IMR-90 (cell line): ENCODE measurements around the gene CHMP6. TPM values are rescaled to one million over a fixed set of nuclear protein-coding genes. Genes with fewer than 3 reads are reported as not detected.

ENCODE experiments used
- ATAC-seq: fragments of 200-7000 bp; cut with Tn5 transposase; 2 replicates; pipeline ENCODE4 v1.9.1; 2020; ENCODE audit warnings: low read depth, mild to moderate bottlenecking, moderate library complexity
- BruUV-seq: library from RNA; stranded (reverse); fragments of 400-500 nt; replicated peaks from 2 replicates; lab custom pipeline; 2021; lab: Mats Ljungman, UMichigan
- CTCF ChIA-PET: fragments of 300-600 bp; formaldehyde crosslinking; extraction: SDS; loops from one replicate; lab custom pipeline; 2021; ENCODE audit warnings: antibody characterized with exemption; lab: Yijun Ruan, JAX
- POLR2A ChIA-PET: fragments of 300-600 bp; sonication (Branson Sonifier 250); formaldehyde crosslinking; loops from one replicate; lab custom pipeline; 2022; ENCODE audit warnings: antibody characterized with exemption; ENCODE audit not compliant: unreplicated experiment; lab: Charles Lee
- DNase-seq: peaks from one replicate; pipeline ENCODE4 v3.0.0; 2013
- H2AFZ ChIP-seq: replicated peaks from 2 replicates; pipeline ENCODE3; 2013; ENCODE audit warnings: low read length, mild to moderate bottlenecking; ENCODE audit not compliant: poor library complexity
- H2AK5ac ChIP-seq: 2 replicates; pipeline ENCODE4 v1.6.1; 2013; ENCODE audit warnings: low read depth, low read length, inconsistent platforms
- H2AK9ac ChIP-seq: replicated peaks from 2 replicates; pipeline ENCODE3; 2013; ENCODE audit warnings: mild to moderate bottlenecking, low read depth, low read length, moderate library complexity; ENCODE audit not compliant: poor library complexity
- H2BK120ac ChIP-seq: 2 replicates; pipeline ENCODE4 v1.6.1; 2013; ENCODE audit warnings: low read depth, low read length, inconsistent platforms
- H2BK15ac ChIP-seq: 3 replicates; pipeline ENCODE4 v1.6.1; 2013; ENCODE audit warnings: low read depth, low read length, inconsistent platforms
- H2BK20ac ChIP-seq: 2 replicates; pipeline ENCODE4 v1.6.1; 2013; ENCODE audit warnings: low read depth, mild to moderate bottlenecking, inconsistent platforms, low read length, moderate library complexity
- H2BK5ac ChIP-seq: 2 replicates; pipeline ENCODE4 v1.6.1; 2013; ENCODE audit warnings: mild to moderate bottlenecking, low read depth, low read length, inconsistent platforms; ENCODE audit not compliant: poor library complexity, severe bottlenecking
- H3K14ac ChIP-seq: replicated peaks from 2 replicates; pipeline ENCODE4 v1.6.1; 2013; ENCODE audit warnings: low read depth, low read length, inconsistent platforms
- H3K18ac ChIP-seq: 2 replicates; pipeline ENCODE4 v1.6.1; 2013; ENCODE audit warnings: low read depth, low read length, control low read depth
- H3K23ac ChIP-seq: 2 replicates; pipeline ENCODE4 v1.6.1; 2013; ENCODE audit warnings: low read depth, low read length, inconsistent platforms
- H3K27ac ChIP-seq: 2 replicates; pipeline ENCODE4 v1.5.1; 2013; ENCODE audit warnings: mild to moderate bottlenecking, control low read depth, low read length; ENCODE audit not compliant: insufficient read depth
- H3K27me3 ChIP-seq: 2 replicates; pipeline ENCODE4 v1.6.1; 2013; ENCODE audit warnings: low read length; ENCODE audit not compliant: control insufficient read depth, insufficient read depth
- H3K36me3 ChIP-seq: 2 replicates; pipeline ENCODE4 v1.6.1; 2013; ENCODE audit warnings: low read length, mixed read lengths; ENCODE audit not compliant: control insufficient read depth, insufficient read depth
- H3K4ac ChIP-seq: 2 replicates; pipeline ENCODE4 v1.6.1; 2013; ENCODE audit warnings: low read depth, low read length, inconsistent platforms
- H3K4me1 ChIP-seq: 2 replicates; pipeline ENCODE4 v1.6.1; 2013; ENCODE audit warnings: low read length, mixed read lengths; ENCODE audit not compliant: control insufficient read depth, insufficient read depth
- H3K4me2 ChIP-seq: 2 replicates; pipeline ENCODE4 v1.6.1; 2013; ENCODE audit warnings: low read depth, mild to moderate bottlenecking, control low read depth, low read length, moderate library complexity
- H3K4me3 ChIP-seq: 2 replicates; pipeline ENCODE4 v1.5.1; 2013; ENCODE audit warnings: low read depth, mild to moderate bottlenecking, control low read depth, low read length, moderate library complexity; ENCODE audit not compliant: insufficient read depth
- H3K56ac ChIP-seq: 2 replicates; pipeline ENCODE4 v1.6.1; 2013; ENCODE audit warnings: low read length, inconsistent platforms; ENCODE audit not compliant: insufficient read depth; ENCODE audit errors: extremely low read depth
- H3K79me1 ChIP-seq, 2 experiments: 2 replicates each; pipeline ENCODE4 v1.6.1; 2013; ENCODE audit warnings: low read length in 2 of 2, inconsistent platforms in 1 of 2, low read depth in 1 of 2
- H3K9ac ChIP-seq: 2 replicates; pipeline ENCODE4 v1.6.1; 2013; ENCODE audit warnings: low read depth, low read length, control low read depth
- H3K9me1 ChIP-seq: 2 replicates; pipeline ENCODE4 v1.6.1; 2013; ENCODE audit warnings: low read length, inconsistent platforms; ENCODE audit not compliant: insufficient read depth
- H3K9me3 ChIP-seq: 2 replicates; pipeline ENCODE4 v1.6.1; 2013; ENCODE audit warnings: low read length; ENCODE audit not compliant: control insufficient read depth, insufficient read depth
- H4K20me1 ChIP-seq: 2 replicates; pipeline ENCODE4 v1.6.1; 2013; ENCODE audit warnings: low read length, inconsistent platforms; ENCODE audit not compliant: insufficient read depth
- H4K5ac ChIP-seq: 2 replicates; pipeline ENCODE4 v1.6.1; 2013; ENCODE audit warnings: mild to moderate bottlenecking, low read depth, low read length, control low read depth
- H4K8ac ChIP-seq, 2 experiments: 2 replicates each; pipeline ENCODE4 v1.6.1; 2013; ENCODE audit warnings: low read depth in 2 of 2, low read length in 2 of 2, control low read depth in 1 of 2, inconsistent platforms in 1 of 2
- H4K91ac ChIP-seq: 2 replicates; pipeline ENCODE4 v1.6.1; 2013; ENCODE audit warnings: low read depth, low read length, inconsistent platforms; ENCODE audit not compliant: insufficient read depth
- BHLHE40 ChIP-seq: fragments of 150-350 bp; IDR thresholded peaks from 2 replicates; pipeline ENCODE4 v1.6.1; 2016; ENCODE audit warnings: mild to moderate bottlenecking, low read depth, low read length
- CEBPB ChIP-seq: IDR thresholded peaks from 2 replicates; pipeline ENCODE4 v1.6.1; 2012; ENCODE audit warnings: low read depth, low read length, improper control_type of control experiment
- CHD1 ChIP-seq: IDR thresholded peaks from 2 replicates; pipeline ENCODE4 v1.6.1; 2012; ENCODE audit warnings: low read depth, low read length, improper control_type of control experiment
- CTCF ChIP-seq: conservative IDR thresholded peaks from 2 replicates; pipeline ENCODE4 v1.5.1; 2012; ENCODE audit warnings: mild to moderate bottlenecking, low read depth, low read length, improper control_type of control experiment
- FOS ChIP-seq: fragments of 150-350 bp; IDR thresholded peaks from 2 replicates; pipeline ENCODE4 v1.6.1; 2016; ENCODE audit warnings: low read depth, low read length
- MAFK ChIP-seq: IDR thresholded peaks from 2 replicates; pipeline ENCODE4 v1.6.1; 2012; ENCODE audit warnings: low read depth, low read length, improper control_type of control experiment
- MAZ ChIP-seq: IDR thresholded peaks from 2 replicates; pipeline ENCODE4 v1.6.1; 2012; ENCODE audit warnings: low read depth, mild to moderate bottlenecking, low read length, improper control_type of control experiment, moderate library complexity, borderline replicate concordance
- POLR2A ChIP-seq: IDR thresholded peaks from 2 replicates; pipeline ENCODE4 v1.6.1; 2012; ENCODE audit warnings: mild to moderate bottlenecking, low read depth, low read length
- RAD21 ChIP-seq: IDR thresholded peaks from 2 replicates; pipeline ENCODE4 v1.6.1; 2012; ENCODE audit warnings: low read length, improper control_type of control experiment
- RCOR1 ChIP-seq: IDR thresholded peaks from 2 replicates; pipeline ENCODE4 v1.6.1; 2012; ENCODE audit warnings: mild to moderate bottlenecking, low read length, improper control_type of control experiment; ENCODE audit not compliant: insufficient replicate concordance
- SMC3 ChIP-seq: fragments of 150-350 bp; IDR thresholded peaks from 2 replicates; pipeline ENCODE4 v1.6.1; 2016; ENCODE audit warnings: low read depth, mild to moderate bottlenecking, antibody characterized with exemption, low read length, moderate library complexity
- USF2 ChIP-seq: fragments of 150-350 bp; IDR thresholded peaks from 2 replicates; pipeline ENCODE4 v1.6.1; 2017; ENCODE audit warnings: mild to moderate bottlenecking, antibody characterized with exemption, low read length, low read depth
- WGBS, 2 experiments: methylation state at CpG; one replicate each; pipeline versions ENCODE4 v1.1.5 to v1.1.7; 2013; ENCODE audit warnings: missing lambda C conversion rate in 2 of 2; ENCODE audit not compliant: insufficient read length in 1 of 2; ENCODE audit errors: extremely low coverage in 2 of 2; 5-methylcytosine and 5-hydroxymethylcytosine counted together
- dilution Hi-C: fragments of 300-500 bp; cut with HindIII; formaldehyde crosslinking; loops from one replicate; pipeline ENCODE4 v1.14.3; 2018; ENCODE audit warnings: low sequenced_read_pairs; ENCODE audit not compliant: unreplicated experiment
- in situ Hi-C: fragments of 300-500 bp; cut with MboI; formaldehyde crosslinking; loops from 3 replicates; pipeline ENCODE4 v1.14.3; 2019; ENCODE audit warnings: low sequenced_read_pairs, inconsistent platforms, mixed read lengths
- intact Hi-C: fragments of 100-400 bp; cut with micrococcal nuclease; formaldehyde crosslinking; loops from 2 replicates; pipeline ENCODE4 v1.10.0; 2022
- polyA plus RNA-seq, 3 experiments: library from polyadenylated mRNA; depleted of rRNA; stranded (reverse); fragments of >200 nt; gene quantifications; 2 replicates each; pipeline ENCODE4 v1.2.3, GENCODE V29; 2012; ENCODE audit warnings: low replicate concordance in 1 of 3
- total RNA-seq: library from RNA; depleted of rRNA; stranded (reverse); fragments of >200 nt; gene quantifications from 2 replicates; pipeline ENCODE4 v1.2.3, GENCODE V29; 2012

Gene CHMP6
- total and polyA plus RNA-seq, 2 of the 4 experiments (the other 2 are of a cell fraction): 5.0 to 40.3 TPM

DNA sequence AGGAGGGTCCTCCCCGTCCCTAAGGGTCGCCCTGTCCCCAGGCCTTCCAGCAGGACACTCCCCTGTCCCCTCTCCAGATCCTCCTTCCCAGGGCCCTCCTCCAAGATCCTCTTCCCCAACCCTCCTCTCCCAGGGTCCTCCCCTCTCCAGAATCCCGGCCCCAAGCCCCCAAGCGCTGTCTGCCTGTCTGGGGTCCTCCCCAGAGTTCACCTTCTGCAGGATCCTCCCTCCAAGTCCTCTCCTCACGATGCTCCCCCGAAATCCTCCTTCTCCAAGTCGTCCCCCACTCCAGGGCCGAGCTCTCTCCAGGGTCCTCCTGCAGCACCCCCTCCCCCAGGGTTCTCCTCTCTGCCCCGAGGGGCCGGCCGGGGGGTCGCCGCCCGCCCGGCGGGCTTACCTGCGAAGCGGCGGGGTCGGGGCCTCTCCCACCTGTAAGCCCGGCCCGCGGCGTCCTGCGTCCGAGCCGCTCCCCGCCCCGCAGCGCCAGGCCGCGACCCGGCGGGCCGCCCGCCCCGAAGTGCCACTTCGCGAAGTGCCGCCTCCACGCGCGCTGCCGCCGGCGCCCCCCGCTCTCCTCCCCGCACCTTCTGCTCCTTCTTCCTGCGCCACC is 42.6 kb downstream of the CHMP6 start (continued):
- TF ChIP-seq CEBPB: no peak

DNA sequence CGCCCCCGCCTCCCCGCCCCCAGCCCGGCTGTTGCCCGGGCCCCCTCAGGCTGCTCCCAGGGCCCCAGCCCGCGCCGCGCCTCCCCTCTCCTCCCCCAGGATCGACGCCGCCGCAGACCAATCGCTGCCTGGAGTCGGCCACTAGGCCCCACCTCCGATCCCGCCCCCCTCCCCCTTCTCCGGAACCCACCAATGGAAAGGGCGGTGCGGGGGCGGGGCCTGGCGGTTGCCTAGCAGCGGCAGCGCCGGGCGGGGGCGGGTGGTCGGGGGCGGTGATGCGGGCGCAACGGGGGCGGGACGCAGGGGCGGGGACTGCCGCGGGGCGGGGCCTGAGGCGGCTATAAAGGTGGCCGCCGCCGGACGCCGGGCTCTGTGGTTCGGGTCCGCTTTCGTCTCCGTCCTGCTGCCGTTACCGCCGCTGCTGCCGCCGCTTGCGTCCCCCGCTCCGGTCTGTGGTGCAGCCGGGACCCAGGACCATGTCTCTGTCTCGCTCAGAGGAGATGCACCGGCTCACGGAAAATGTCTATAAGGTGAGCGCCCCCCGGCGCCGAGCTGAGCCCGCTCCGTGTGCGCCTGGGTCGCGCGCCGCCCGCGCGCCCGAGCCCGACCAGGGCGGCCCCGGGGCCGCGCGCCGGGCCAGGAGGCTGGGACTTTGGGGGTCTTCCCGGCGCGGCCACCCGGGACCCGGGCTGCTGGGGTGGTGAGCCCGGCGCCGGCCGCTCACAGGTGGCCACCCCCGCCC is 43.3 kb downstream of the CHMP6 start, which contains the start of gene BAIAP2:
TSS of gene BAIAP2 (plus strand) at position 373 of the 742 bp plus-strand sequence. CDS start at position 477, 104 bp downstream.
- no peak within 1 kb of the TSS for H2BK5ac ChIP-seq
- H3K27me3 ChIP-seq: no peaks in the 10 kb centered on the region
- DNase-seq: peak; percentile 90
- peak within 1 kb of the TSS; percentile 55; the same call in 1 of the 2 replicates for H3K27ac ChIP-seq
- H3K4me2 ChIP-seq: peak within 1 kb of the TSS; percentile 98
- in situ Hi-C loops (loop anchor here (5.0 kb wide), 1 partner anchor 62 kb away; no protein-coding TSS in a partner anchor), dilution Hi-C loops (no loop called here), intact Hi-C loops (loop anchor here (1.0 kb wide), 1 partner anchor 66 kb away; no protein-coding TSS in a partner anchor)
- peak; percentile 93 for ATAC-seq
- no peak within 1 kb of the TSS for H4K91ac ChIP-seq
- H3K9ac ChIP-seq: peak within 1 kb of the TSS; percentile 82
- H3K9me1 ChIP-seq: peaks cover 6% of the 10 kb centered on the region
- H3K14ac ChIP-seq: peak within 1 kb of the TSS; percentile 87
- POLR2A ChIA-PET: no interaction called here
- no peak within 1 kb of the TSS for H2BK15ac ChIP-seq
- H2BK20ac ChIP-seq: no peak within 1 kb of the TSS
- H2AFZ ChIP-seq: peak within 1 kb of the TSS; percentile 92
- H3K4me1 ChIP-seq: peaks cover 7% of the 10 kb centered on the region
- no peak within 1 kb of the TSS for H3K56ac ChIP-seq
- 0% methylated on average over 32 of the region's 92 CpGs; no CpG with 5 or more reads in 1 of the 2 experiments for WGBS, 2 experiments
- peaks cover 7 to 49% of the 10 kb centered on the region in 2 experiments for H3K79me1 ChIP-seq
- H3K9me3 ChIP-seq: no peaks in the 10 kb centered on the region
- peak within 1 kb of the TSS; percentile 48 for H3K4ac ChIP-seq
- H4K5ac ChIP-seq: no peak within 1 kb of the TSS
- BruUV-seq: no TSS peak
- peak within 1 kb of the TSS; percentile 94 for H3K4me3 ChIP-seq
- no peak within 1 kb of the TSS for H2BK120ac ChIP-seq
- no peak within 1 kb of the TSS for H3K18ac ChIP-seq
- peaks cover 31% of the 10 kb centered on the region for H4K20me1 ChIP-seq
- H4K8ac ChIP-seq: no peak within 1 kb of the TSS; a peak in 1 of 4 replicates
- CTCF ChIA-PET: interaction anchor here (0.6 to 1.0 kb wide), 2 partner anchors 9 to 227 kb away, joined by 3 to 4 read pairs; no protein-coding TSS in a partner anchor
- H3K36me3 ChIP-seq: peaks cover 15% of the 10 kb centered on the region; the same call in 1 of the 2 replicates
- peak within 1 kb of the TSS; percentile 86; the same call in 1 of the 2 replicates for H3K23ac ChIP-seq
- peak within 1 kb of the TSS; percentile 49 for H2AK5ac ChIP-seq
- peak within 1 kb of the TSS; percentile 91 for H2AK9ac ChIP-seq
- no peak for TF ChIP-seq FOS
- TF ChIP-seq CTCF: peak; percentile 17; the same call in 1 of the 2 replicates
- no peak for TF ChIP-seq MAFK
- peak; percentile 43; the same call in 1 of the 2 replicates for TF ChIP-seq CHD1
- TF ChIP-seq USF2: no peak
- TF ChIP-seq POLR2A: peak; percentile 99
- no peak for TF ChIP-seq BHLHE40
- TF ChIP-seq MAZ: no peak; the same call in 1 of the 2 replicates
- TF ChIP-seq SMC3: no peak
- TF ChIP-seq RAD21: 0 out of 2 replicates have a peak, but pooled peaks have one; percentile 24
- TF ChIP-seq RCOR1: no peak
